HepG2 (cell line): ENCODE results near the gene PLCD4. TPM values are rescaled to one million over a fixed set of nuclear protein-coding genes. Genes with fewer than 3 reads are reported as not detected.

Experiments used
- CCAR2 ChIP-seq: fragments of 200-400 bp; formaldehyde crosslinking; optimal IDR thresholded peaks from 2 replicates; pipeline ENCODE3; 2018; ENCODE audit warnings: low read depth, mild to moderate bottlenecking, low read length, moderate library complexity
- HDAC1 ChIP-seq: sonication (generic); formaldehyde crosslinking; IDR thresholded peaks from 2 replicates; pipeline ENCODE4 v1.5.1; 2020; ENCODE audit warnings: mild to moderate bottlenecking, missing genetic modification reagents
- KDM2A ChIP-seq: sonication (generic); formaldehyde crosslinking; IDR thresholded peaks from 2 replicates; pipeline ENCODE4 v1.4.0; 2020; ENCODE audit warnings: low read depth, missing genetic modification reagents, borderline replicate concordance
- KDM5B ChIP-seq: sonication (generic); formaldehyde crosslinking; IDR thresholded peaks from 2 replicates; pipeline ENCODE4 v1.4.0; 2020; ENCODE audit warnings: missing genetic modification reagents, mild to moderate bottlenecking, borderline replicate concordance
- KLF15 ChIP-seq: sonication (generic); formaldehyde crosslinking; IDR thresholded peaks from 2 replicates; pipeline ENCODE4 v1.8.1; 2023; ENCODE audit warnings: borderline replicate concordance, mild to moderate bottlenecking, inconsistent platforms, missing genetic modification reagents, mixed read lengths
- KMT2A ChIP-seq: sonication (generic); formaldehyde crosslinking; IDR thresholded peaks from 2 replicates; pipeline ENCODE4 v1.4.0; 2020; ENCODE audit warnings: missing genetic modification reagents
- MYC ChIP-seq: sonication (generic); formaldehyde crosslinking; IDR thresholded peaks from 2 replicates; pipeline ENCODE4 v1.9.0; 2021; ENCODE audit warnings: missing genetic modification reagents, borderline replicate concordance
- NAIF1 ChIP-seq: sonication (generic); formaldehyde crosslinking; IDR thresholded peaks from 2 replicates; pipeline ENCODE4 v1.5.0; 2020; ENCODE audit warnings: mild to moderate bottlenecking, missing genetic modification reagents, borderline replicate concordance
- NR1H2 ChIP-seq: sonication (generic); formaldehyde crosslinking; IDR thresholded peaks from 2 replicates; pipeline ENCODE4 v1.8.1; 2022; ENCODE audit warnings: low read depth, missing genetic modification reagents, borderline replicate concordance
- NR2C2 ChIP-seq: sonication (generic); formaldehyde crosslinking; IDR thresholded peaks from 2 replicates; pipeline ENCODE4 v1.4.0; 2020; ENCODE audit warnings: missing genetic modification reagents, mild to moderate bottlenecking, moderate library complexity, borderline replicate concordance
- SIN3A ChIP-seq: IDR thresholded peaks from 2 replicates; pipeline ENCODE4 v1.6.1; 2011; ENCODE audit warnings: low read depth, mild to moderate bottlenecking, control low read depth, low read length, borderline replicate concordance
- TP53 ChIP-seq: sonication (generic); formaldehyde crosslinking; conservative IDR thresholded peaks from 2 replicates; pipeline ENCODE4 v1.4.0; 2020; ENCODE audit warnings: missing genetic modification reagents
- U2AF1 ChIP-seq: fragments of 200-400 bp; formaldehyde crosslinking; optimal IDR thresholded peaks from 2 replicates; pipeline ENCODE3; 2017; ENCODE audit warnings: mild to moderate bottlenecking, low read depth, low read length
- ZBTB37 ChIP-seq: sonication (generic); formaldehyde crosslinking; IDR thresholded peaks from 2 replicates; pipeline ENCODE4 v1.4.0; 2020; ENCODE audit warnings: mild to moderate bottlenecking, missing genetic modification reagents
- ZC3H13 ChIP-seq: sonication (generic); formaldehyde crosslinking; IDR thresholded peaks from 2 replicates; pipeline ENCODE4 v1.8.1; 2023; ENCODE audit warnings: mild to moderate bottlenecking, missing genetic modification reagents, moderate library complexity
- ZFP62 ChIP-seq: sonication (generic); formaldehyde crosslinking; IDR thresholded peaks from 2 replicates; pipeline ENCODE4 v1.4.0; 2020; ENCODE audit warnings: missing genetic modification reagents
- ZKSCAN8 ChIP-seq: IDR thresholded peaks from 2 replicates; pipeline ENCODE4 v1.6.1; 2016; ENCODE audit warnings: borderline replicate concordance, missing genetic modification reagents, missing compliant biosample characterization
- ZMYM2 ChIP-seq: sonication (generic); formaldehyde crosslinking; IDR thresholded peaks from 2 replicates; pipeline ENCODE4 v1.8.0; 2022; ENCODE audit warnings: mild to moderate bottlenecking, missing genetic modification reagents
- ZNF12 ChIP-seq: sonication (generic); formaldehyde crosslinking; IDR thresholded peaks from 2 replicates; pipeline ENCODE4 v1.5.0; 2020; ENCODE audit warnings: missing genetic modification reagents
- ZNF329 ChIP-seq: sonication (generic); formaldehyde crosslinking; IDR thresholded peaks from 2 replicates; pipeline ENCODE4 v1.9.0; 2021; ENCODE audit warnings: low read depth, mild to moderate bottlenecking, missing genetic modification reagents
- ZNF34 ChIP-seq: sonication (generic); formaldehyde crosslinking; IDR thresholded peaks from 2 replicates; pipeline ENCODE4 v1.4.0; 2020; ENCODE audit warnings: mild to moderate bottlenecking, missing genetic modification reagents, borderline replicate concordance
- ZNF674 ChIP-seq: sonication (generic); formaldehyde crosslinking; IDR thresholded peaks from 2 replicates; pipeline ENCODE4 v1.5.0; 2020; ENCODE audit warnings: low read depth, mild to moderate bottlenecking, missing genetic modification reagents
- polyA plus RNA-seq, 8 experiments: library from polyadenylated mRNA; depleted of rRNA in 3 of 8; stranded (reverse) in 7 of 8; unstranded in 1 of 8; fragments of >200 nt; fragmentation: Illumina TruSeq in 4 of 8; extraction: Trizol in 4 of 8; gene quantifications; 2 replicates each; pipeline versions ENCODE4 v1.2.1 to v1.2.3, GENCODE V29; 2011 to 2016; ENCODE audit warnings: low read depth in 4 of 8, missing spikeins in 1 of 8, mixed read lengths in 1 of 8; ENCODE audit not compliant: insufficient read depth in 1 of 8
- total RNA-seq, 5 experiments: library from RNA; depleted of rRNA; stranded (reverse); fragments of >200 nt; fragmentation: Illumina TruSeq; extraction: Trizol; gene quantifications; 2 replicates each; pipeline ENCODE4 v1.2.3, GENCODE V29; 2016; ENCODE audit warnings: low read depth in 1 of 5
- TF ChIP-seq, protein P1 (sequence below): sonication (generic); formaldehyde crosslinking; IDR thresholded peaks from 2 replicates; pipeline ENCODE4 v1.4.0; 2020; ENCODE audit warnings: mild to moderate bottlenecking, missing genetic modification reagents
- TF ChIP-seq, protein P2 (sequence below): IDR thresholded peaks from 2 replicates; pipeline ENCODE4 v1.6.1; 2018; ENCODE audit warnings: missing genetic modification reagents, mild to moderate bottlenecking, missing compliant biosample characterization

The PLCD4 gene
- total and polyA plus RNA-seq, 2 of the 13 experiments (the other 11 are each of a cell fraction or from before 2014, with no cell fraction given) = 0.26 TPM; not detected in 1

DNA sequence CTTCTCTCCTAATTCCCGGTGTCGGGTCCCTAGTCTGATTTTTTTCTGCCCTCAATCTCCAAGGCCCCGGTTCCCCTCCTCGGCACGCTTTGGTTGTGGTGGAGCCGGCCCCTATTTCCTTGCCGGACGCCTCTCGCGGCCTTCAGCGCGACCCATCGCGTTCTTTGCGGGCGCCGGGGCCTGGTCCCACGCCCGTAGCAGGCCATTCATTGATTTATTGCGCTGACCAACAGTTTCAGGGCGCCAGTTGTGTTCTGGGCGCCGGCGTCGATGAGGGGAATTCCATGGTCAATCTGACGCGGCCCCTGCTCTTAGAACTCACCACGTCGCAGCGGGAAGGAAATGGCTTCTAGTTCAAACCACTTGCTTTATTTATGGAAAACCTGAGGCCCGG lies 38.7 kb upstream of the PLCD4 start (continued):
- TF ChIP-seq, protein P1, sequence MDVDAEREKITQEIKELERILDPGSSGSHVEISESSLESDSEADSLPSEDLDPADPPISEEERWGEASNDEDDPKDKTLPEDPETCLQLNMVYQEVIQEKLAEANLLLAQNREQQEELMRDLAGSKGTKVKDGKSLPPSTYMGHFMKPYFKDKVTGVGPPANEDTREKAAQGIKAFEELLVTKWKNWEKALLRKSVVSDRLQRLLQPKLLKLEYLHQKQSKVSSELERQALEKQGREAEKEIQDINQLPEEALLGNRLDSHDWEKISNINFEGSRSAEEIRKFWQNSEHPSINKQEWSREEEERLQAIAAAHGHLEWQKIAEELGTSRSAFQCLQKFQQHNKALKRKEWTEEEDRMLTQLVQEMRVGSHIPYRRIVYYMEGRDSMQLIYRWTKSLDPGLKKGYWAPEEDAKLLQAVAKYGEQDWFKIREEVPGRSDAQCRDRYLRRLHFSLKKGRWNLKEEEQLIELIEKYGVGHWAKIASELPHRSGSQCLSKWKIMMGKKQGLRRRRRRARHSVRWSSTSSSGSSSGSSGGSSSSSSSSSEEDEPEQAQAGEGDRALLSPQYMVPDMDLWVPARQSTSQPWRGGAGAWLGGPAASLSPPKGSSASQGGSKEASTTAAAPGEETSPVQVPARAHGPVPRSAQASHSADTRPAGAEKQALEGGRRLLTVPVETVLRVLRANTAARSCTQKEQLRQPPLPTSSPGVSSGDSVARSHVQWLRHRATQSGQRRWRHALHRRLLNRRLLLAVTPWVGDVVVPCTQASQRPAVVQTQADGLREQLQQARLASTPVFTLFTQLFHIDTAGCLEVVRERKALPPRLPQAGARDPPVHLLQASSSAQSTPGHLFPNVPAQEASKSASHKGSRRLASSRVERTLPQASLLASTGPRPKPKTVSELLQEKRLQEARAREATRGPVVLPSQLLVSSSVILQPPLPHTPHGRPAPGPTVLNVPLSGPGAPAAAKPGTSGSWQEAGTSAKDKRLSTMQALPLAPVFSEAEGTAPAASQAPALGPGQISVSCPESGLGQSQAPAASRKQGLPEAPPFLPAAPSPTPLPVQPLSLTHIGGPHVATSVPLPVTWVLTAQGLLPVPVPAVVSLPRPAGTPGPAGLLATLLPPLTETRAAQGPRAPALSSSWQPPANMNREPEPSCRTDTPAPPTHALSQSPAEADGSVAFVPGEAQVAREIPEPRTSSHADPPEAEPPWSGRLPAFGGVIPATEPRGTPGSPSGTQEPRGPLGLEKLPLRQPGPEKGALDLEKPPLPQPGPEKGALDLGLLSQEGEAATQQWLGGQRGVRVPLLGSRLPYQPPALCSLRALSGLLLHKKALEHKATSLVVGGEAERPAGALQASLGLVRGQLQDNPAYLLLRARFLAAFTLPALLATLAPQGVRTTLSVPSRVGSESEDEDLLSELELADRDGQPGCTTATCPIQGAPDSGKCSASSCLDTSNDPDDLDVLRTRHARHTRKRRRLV (CRISPR knock-in tag) = no peak
- TF ChIP-seq CCAR2 (no peak), ZNF329 (CRISPR knock-in tag) (no peak), HDAC1 (CRISPR knock-in tag) (0 out of 2 replicates have a peak, but pooled peaks have one; percentile 4), ZNF34 (CRISPR knock-in tag) (no peak; the same call in 1 of the 2 replicates), ZBTB37 (CRISPR knock-in tag) (peak; percentile 21; the same call in 1 of the 2 replicates), NAIF1 (0 out of 2 replicates have a peak, but pooled peaks have one; percentile 17), MYC (CRISPR knock-in tag) (0 out of 2 replicates have a peak, but pooled peaks have one; percentile 44), ZFP62 (CRISPR knock-in tag) (0 out of 2 replicates have a peak, but pooled peaks have one; percentile 15), KDM5B (CRISPR knock-in tag) (no peak), U2AF1 (peak; percentile 7), ZNF12 (CRISPR knock-in tag) (0 out of 2 replicates have a peak, but pooled peaks have one; percentile 39), ZKSCAN8 (CRISPR knock-in tag) (no peak), KDM2A (CRISPR knock-in tag) (peak; percentile 64; the same call in 1 of the 2 replicates), TP53 (CRISPR knock-in tag) (no peak), KMT2A (CRISPR knock-in tag) (peak; percentile 47; the same call in 1 of the 2 replicates), KLF15 (peak; percentile 78; the same call in 1 of the 2 replicates), ZC3H13 (no peak), SIN3A (peak; percentile 73; the same call in 1 of the 2 replicates), NR1H2 (no peak), NR2C2 (no peak), ZNF674 (CRISPR knock-in tag) (no peak), ZMYM2 (CRISPR knock-in tag) (no peak)
- TF ChIP-seq, protein P2, sequence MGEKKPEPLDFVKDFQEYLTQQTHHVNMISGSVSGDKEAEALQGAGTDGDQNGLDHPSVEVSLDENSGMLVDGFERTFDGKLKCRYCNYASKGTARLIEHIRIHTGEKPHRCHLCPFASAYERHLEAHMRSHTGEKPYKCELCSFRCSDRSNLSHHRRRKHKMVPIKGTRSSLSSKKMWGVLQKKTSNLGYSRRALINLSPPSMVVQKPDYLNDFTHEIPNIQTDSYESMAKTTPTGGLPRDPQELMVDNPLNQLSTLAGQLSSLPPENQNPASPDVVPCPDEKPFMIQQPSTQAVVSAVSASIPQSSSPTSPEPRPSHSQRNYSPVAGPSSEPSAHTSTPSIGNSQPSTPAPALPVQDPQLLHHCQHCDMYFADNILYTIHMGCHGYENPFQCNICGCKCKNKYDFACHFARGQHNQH = peak; percentile 64
